Measurements from ENCODE around the gene RAMP2. TPM values are rescaled to one million over a fixed set of nuclear protein-coding genes. Genes with fewer than 3 reads are reported as not detected.
"Not testable (repeated sequence)": the region's sequence is repeated elsewhere in the genome, so short reads cannot be mapped to it uniquely, and the experiment has no call there.

The RAMP2 gene, protein sequence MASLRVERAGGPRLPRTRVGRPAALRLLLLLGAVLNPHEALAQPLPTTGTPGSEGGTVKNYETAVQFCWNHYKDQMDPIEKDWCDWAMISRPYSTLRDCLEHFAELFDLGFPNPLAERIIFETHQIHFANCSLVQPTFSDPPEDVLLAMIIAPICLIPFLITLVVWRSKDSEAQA
- not detected for polyA plus RNA-seq

DNA sequence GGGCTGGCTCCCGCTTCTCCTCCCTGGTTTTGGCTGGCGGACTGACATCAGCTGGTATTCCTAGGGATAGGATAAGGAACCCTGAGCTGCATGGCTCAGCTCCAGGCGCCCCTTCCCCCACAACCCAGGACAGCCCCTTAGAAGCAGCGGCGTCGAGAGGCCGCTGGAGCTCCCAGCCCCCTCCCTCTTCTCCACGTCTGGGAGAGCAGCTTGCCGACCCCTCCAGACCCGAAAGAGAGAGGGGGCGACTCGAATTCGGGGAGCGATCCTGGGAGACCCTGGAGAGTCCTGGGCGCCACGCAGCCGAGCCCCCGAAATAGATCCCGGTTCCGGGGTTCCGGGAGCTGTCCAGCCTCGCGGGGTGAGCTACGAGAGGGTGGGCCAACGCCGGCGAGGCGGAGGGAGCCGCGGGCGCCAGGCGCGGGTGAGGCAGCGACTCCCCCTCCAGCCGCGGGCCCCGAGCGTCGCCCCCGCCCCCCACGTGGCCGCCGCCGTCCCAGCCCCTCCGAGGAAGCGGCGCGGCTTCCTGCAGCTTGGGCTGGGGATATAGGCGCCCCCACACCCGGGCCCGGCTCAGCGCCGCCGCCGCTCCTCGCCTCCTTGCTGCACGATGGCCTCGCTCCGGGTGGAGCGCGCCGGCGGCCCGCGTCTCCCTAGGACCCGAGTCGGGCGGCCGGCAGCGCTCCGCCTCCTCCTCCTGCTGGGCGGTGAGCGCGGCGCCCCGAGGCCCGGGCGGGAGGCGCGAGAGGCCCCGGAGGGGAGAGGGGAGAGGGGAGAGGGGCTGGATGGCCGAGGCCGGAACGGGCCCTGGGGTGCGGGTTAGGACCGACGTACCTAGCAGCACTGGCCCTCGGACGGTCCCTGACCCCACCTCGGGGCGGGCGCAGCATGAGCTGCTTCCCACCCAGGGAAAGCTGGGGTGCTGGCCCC is at the start of gene RAMP2:
Gene RAMP2 (plus strand): TSS at position 576 of the 930 bp plus-strand sequence. CDS start 35 bp downstream, at position 611.
- Mint-ChIP-seq H3K9me3 (peaks cover 0 to 4% (median 0%) of the 10 kb centered on the region in 6 donors), H3K27ac (no peak within 1 kb of the TSS), H3K4me1 (peaks cover 4 to 8% of the 10 kb centered on the region in 2 donors), H3K27me3 (ENCODE audit: low read depth in 3 of 3) (peaks cover 6 to 36% (median 23%) of the 10 kb centered on the region in 3 donors), H3K36me3 (peaks cover 0 to 3% (median 0%) of the 10 kb centered on the region in 3 donors), H3K4me3 (peak within 1 kb of the TSS; percentile 43 to 62 (median 47))
- DNase-seq, result peak in 1 of 3 donors; percentile 9

DNA sequence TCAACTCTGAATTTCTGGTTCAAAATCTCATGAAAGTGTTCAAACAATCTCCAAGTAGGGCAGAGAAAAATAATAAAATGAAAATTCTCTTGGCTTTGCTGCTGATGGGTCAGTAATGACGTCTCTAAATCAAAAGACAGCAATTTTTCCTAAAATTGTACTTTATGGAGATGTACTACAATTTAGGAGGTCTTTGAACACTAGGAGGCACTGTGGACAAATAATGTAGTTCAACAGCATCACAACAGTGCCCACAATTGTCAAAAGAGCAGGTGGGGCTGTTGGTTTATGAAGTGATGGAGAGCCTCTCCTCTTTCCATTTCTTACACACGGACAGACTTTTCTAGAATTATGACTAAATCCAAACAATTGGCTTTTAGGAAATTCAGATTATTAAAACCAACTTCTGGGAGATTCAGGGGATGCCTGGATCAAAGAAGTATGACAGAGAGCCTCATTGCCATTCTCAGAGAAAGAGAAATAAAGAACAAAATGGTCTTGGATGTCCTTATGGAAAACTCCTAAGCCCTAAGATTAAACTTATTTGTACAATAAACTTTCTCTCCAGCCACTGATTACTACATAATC is 39.9 kb upstream of the RAMP2 start:
- Mint-ChIP-seq H3K4me1 (peaks cover 0 to 6% of the 10 kb centered on the region in 2 donors), H3K27me3 (ENCODE audit: low read depth in 3 of 3) (peaks cover 0 to 1% (median 0%) of the 10 kb centered on the region in 3 donors), H3K4me3 (no peak overlapping the region), H3K9me3 (no peaks in the 10 kb centered on the region), H3K27ac (peak overlapping the region in 3 of 6 donors; percentile 2 to 40 (median 17)), H3K36me3 (peaks cover 35 to 55% (median 45%) of the 10 kb centered on the region in 3 donors)
- peak; percentile 49 to 57 (median 50) for DNase-seq

DNA sequence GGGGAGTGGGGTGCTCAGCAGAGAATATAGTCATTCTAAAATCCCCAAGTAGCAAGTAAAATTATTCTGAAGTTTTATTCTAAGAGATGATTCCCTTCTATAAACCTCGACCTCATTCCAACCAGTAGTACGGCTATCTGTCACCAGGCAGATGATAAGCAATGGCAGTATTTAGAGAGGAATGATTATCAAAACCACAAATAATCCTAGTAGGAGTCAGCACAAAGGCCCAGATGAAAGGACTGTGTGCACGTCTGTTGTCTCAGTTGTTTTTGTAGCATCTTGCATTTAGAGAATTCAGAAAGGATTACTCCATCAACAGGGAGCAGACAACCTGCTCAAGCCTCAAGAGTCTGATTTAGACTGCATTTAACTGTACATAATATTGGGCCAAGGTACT is 37.4 kb upstream of the RAMP2 start:
- Mint-ChIP-seq H3K4me3 (no peak overlapping the region), H3K27me3 (ENCODE audit: low read depth in 3 of 3) (no peaks in the 10 kb centered on the region), H3K9me3 (no peaks in the 10 kb centered on the region), H3K36me3 (peaks cover 25 to 37% (median 31%) of the 10 kb centered on the region in 3 donors), H3K4me1 (peaks cover 0 to 6% of the 10 kb centered on the region in 2 donors), H3K27ac (peak overlapping the region in 1 of 6 donors; percentile 13)
- DNase-seq, result no peak

DNA sequence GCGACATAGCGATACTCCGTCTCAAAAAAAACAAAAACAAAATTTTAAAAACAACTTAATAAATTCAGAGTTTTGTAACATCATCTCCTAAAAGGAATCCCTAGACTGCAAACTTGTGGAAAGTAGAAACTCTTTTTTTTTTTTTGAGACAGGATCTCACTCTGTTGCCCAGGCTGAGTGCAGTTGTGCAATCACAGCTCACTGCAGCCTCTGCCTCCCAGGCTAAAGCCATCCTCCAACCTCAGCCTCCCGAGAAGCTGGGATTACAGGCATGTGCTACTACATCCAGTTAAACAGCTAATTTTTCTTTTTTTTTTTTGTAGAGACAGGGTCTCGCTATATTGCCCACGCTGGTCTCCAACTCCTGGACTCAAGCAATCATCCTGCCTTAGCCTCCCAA is 35.9 kb upstream of the RAMP2 start:
- H3K27me3 Mint-ChIP-seq (ENCODE audit: low read depth in 3 of 3), result no peaks in the 10 kb centered on the region
- H3K4me1 Mint-ChIP-seq, result peaks cover 0 to 6% of the 10 kb centered on the region in 2 donors
- H3K27ac Mint-ChIP-seq, result no peak overlapping the region
- H3K36me3 Mint-ChIP-seq, result peaks cover 22 to 30% (median 25%) of the 10 kb centered on the region in 3 donors
- H3K9me3 Mint-ChIP-seq, result no peaks in the 10 kb centered on the region
- H3K4me3 Mint-ChIP-seq, result no peak overlapping the region
- no peak for DNase-seq

DNA sequence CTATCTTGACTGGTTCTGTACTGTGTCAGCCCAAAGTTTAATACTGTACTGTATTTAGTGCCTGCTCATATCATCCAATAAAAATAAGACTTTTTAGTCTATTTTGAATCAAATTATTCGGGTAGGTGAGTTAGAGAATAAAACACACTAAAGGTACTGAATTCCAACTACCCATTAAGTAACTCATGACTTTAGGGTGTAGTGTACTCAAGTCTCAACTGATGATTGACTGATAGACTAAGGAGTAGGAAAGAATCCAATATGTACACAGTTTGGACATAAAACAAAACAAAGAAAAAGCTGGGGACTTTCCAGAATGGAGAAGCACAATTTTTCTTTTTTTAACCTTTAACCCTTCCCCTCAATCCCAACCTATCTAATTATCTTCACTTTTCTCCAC is 20.3 kb upstream of the RAMP2 start:
- Mint-ChIP-seq H3K27ac (no peak overlapping the region), H3K4me3 (no peak overlapping the region), H3K27me3 (ENCODE audit: low read depth in 3 of 3) (peaks cover 2 to 3% (median 2%) of the 10 kb centered on the region in 3 donors), H3K36me3 (no peaks in the 10 kb centered on the region), H3K4me1 (peaks cover 22 to 31% of the 10 kb centered on the region in 2 donors), H3K9me3 (no peaks in the 10 kb centered on the region)
- no peak for DNase-seq

DNA sequence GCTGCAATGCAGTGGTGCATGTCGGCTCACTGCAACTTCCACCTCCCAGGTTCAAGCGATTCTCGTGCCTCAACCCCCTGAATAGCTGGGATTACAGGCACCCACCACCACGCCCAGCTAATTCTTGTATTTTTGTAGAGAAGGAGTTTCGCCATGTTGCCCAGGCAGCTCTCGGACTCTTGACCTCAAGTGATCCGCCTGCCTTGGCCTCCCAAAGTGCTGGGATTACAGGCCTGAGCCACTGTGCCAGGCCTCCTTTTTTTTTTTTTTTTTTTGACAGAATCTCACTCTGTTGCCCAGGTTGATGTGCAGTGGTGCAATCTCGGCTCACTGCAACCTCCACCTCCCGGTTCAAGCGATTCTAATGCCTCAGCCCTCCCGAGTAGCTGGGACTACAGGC is 18.1 kb upstream of the RAMP2 start:
- Mint-ChIP-seq H3K4me1 (peaks cover 21 to 23% of the 10 kb centered on the region in 2 donors), H3K27me3 (ENCODE audit: low read depth in 3 of 3) (peaks cover 2 to 11% (median 2%) of the 10 kb centered on the region in 3 donors), H3K4me3 (peak overlapping the region in 4 of 5 donors; percentile 32 to 61 (median 45))
- not testable (repeated sequence) for H3K36me3 Mint-ChIP-seq, H3K27ac Mint-ChIP-seq, DNase-seq, H3K9me3 Mint-ChIP-seq

DNA sequence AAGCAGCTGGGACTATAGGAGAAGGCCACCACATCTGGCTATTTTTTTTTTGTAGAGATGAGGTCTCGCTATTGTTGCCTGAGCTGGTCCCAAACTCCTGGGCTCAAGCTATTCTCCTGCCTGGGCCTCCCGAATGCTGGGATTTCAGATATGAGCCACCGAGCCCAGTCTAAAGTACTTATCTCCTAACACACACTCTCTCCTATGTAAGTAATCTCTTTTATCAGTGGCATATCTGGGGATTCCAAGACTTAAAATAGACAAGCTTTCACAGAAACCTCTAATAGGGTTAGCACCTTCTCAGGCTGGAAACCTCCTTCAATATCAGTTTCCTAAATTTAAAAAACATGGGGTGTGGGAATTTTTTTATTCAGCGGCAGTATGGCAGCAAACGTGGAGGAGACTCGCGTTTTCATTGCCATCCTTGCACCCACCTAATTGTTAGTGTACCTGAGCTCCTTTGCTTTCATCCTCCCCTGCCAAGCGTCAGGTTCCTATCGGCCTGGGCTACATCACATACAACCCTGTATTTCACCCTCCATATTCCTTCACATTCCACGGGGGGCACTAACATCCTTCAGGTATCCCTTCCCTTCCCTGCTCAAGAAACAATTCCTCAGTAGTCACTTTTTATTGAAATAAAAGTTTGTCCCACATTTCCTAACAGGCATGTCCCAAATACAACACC is 17.3 kb upstream of the RAMP2 start:
- no peaks in the 10 kb centered on the region for H3K9me3 Mint-ChIP-seq
- H3K27ac Mint-ChIP-seq, result peak overlapping the region; percentile 75 to 97 (median 90)
- H3K4me1 Mint-ChIP-seq, result peaks cover 21 to 23% of the 10 kb centered on the region in 2 donors
- peak overlapping the region; percentile 91 to 98 (median 94) for H3K4me3 Mint-ChIP-seq
- no peaks in the 10 kb centered on the region for H3K36me3 Mint-ChIP-seq
- H3K27me3 Mint-ChIP-seq (ENCODE audit: low read depth in 3 of 3), result peaks cover 2 to 14% (median 4%) of the 10 kb centered on the region in 3 donors
- DNase-seq, result no peak

DNA sequence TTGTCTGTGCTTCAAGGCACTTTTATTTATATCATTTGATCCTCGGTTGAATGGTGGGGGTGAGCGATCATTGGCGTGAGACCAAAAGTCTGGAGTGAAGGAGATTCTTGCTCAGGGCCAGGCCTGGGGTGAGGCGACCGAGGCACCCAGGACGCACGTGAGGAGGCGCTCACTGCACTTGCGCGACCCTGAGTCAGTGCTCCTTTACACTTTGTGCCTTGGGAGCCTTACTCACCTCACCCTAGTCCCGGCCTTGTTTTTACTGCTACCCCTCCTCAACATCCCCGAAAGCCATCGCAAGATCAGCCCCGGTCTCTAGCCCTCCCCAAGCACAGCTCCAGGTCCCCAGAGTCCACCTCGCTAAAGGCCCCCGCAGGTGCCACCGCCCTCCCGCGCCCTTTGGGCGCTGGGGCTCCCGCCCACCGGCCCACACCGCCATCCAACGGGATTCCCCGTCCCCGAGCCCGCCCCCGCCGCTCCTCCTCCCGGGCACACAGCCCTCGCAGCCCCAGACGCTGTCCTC is 16.7 kb upstream of the RAMP2 start:
- DNase-seq, result no peak

DNA sequence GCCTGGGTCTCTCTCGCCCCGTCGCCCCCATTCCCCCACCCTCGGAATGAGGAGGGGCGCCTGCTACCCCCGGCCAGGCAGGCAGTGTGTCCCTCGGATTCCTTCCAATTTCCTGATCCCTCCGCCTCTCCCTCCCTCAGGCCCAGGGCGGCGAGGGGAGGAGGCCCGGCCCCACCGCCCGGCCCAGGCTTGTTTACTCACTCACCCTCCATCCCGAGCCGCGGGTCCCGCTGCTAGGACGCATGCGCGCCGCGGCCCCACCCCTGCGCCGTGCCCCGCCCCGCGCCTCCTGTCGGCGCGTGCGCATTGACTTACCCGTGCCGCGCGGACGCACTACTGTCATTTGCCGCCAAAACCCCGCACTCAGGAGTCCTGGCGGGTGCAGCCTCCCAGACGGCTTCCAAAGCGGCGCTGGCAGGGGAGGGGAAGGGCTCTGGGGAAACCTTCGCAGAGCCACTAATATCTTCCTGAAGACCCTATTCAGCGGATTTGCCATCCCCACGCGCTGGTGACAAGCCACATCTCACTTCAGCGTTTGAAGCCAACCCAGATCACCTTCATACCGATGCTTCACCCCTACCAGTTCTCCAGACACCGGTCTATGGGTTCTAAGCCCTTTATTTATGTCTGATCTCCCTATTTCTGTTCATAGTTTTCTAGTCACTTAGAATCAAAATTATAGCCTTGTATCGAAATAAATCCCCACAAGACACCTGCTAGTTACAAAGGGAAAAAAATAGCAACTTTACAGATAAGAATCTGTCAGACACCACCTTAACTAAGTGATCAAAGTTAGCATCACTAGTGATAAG is 16.0 kb upstream of the RAMP2 start, which contains the start of gene EZH1:
Gene EZH1 (minus strand): TSS at position 235 of the 812 bp plus-strand sequence. CDS start 16,099 bp downstream, outside the sequence.
- Mint-ChIP-seq H3K27me3 (ENCODE audit: low read depth in 3 of 3) (peaks cover 3 to 14% (median 4%) of the 10 kb centered on the region in 3 donors), H3K4me1 (peaks cover 21 to 23% of the 10 kb centered on the region in 2 donors), H3K4me3 (peak within 1 kb of the TSS; percentile 91 to 98 (median 94)), H3K36me3 (no peaks in the 10 kb centered on the region), H3K27ac (peak within 1 kb of the TSS; percentile 75 to 97 (median 90)), H3K9me3 (no peaks in the 10 kb centered on the region)
- DNase-seq, result peak; percentile 92 to 94 (median 93)

More for the DNA sequence above, 16.7 kb upstream of the RAMP2 start:
- peaks cover 3 to 14% (median 4%) of the 10 kb centered on the region in 3 donors for H3K27me3 Mint-ChIP-seq (ENCODE audit: low read depth in 3 of 3)
- peak overlapping the region; percentile 75 to 97 (median 90) for H3K27ac Mint-ChIP-seq
- H3K9me3 Mint-ChIP-seq, result no peaks in the 10 kb centered on the region
- no peaks in the 10 kb centered on the region for H3K36me3 Mint-ChIP-seq
- peaks cover 21 to 23% of the 10 kb centered on the region in 2 donors for H3K4me1 Mint-ChIP-seq
- H3K4me3 Mint-ChIP-seq, result peak overlapping the region; percentile 91 to 98 (median 94)

DNA sequence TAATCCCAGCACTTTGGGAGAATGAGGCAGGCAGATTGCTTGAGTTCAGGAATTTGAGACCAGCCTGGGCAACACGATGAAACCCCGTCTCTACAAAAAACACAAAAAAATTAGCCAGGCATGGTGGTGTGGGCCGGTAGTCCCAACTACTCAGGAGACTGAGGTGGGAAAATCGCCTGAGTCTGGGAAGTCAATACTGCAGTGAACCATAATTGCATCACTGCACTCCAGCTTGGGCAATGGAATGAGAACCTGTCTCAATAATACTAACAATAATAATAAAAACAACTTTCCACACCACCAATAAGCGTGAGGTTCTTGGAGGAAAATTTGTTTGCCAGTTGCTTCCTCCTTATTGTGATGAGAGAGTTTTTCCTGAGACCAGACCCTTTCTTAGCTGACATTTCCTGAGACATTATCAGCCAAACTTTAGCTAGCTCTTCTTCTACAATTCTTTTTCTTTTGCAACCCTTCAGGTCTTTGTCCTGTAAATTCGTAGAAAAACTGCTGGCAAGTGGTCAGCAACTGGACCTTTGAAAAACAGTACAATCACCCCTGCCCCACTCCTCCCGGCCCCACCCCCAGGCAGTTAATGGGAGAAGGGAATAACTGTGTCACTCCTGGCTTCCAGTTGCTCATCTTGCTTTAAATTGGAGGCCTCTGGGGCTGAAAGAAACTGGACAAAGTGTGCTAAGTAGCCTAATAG is 12.7 kb upstream of the RAMP2 start:
- no peak overlapping the region for H3K4me3 Mint-ChIP-seq

DNA sequence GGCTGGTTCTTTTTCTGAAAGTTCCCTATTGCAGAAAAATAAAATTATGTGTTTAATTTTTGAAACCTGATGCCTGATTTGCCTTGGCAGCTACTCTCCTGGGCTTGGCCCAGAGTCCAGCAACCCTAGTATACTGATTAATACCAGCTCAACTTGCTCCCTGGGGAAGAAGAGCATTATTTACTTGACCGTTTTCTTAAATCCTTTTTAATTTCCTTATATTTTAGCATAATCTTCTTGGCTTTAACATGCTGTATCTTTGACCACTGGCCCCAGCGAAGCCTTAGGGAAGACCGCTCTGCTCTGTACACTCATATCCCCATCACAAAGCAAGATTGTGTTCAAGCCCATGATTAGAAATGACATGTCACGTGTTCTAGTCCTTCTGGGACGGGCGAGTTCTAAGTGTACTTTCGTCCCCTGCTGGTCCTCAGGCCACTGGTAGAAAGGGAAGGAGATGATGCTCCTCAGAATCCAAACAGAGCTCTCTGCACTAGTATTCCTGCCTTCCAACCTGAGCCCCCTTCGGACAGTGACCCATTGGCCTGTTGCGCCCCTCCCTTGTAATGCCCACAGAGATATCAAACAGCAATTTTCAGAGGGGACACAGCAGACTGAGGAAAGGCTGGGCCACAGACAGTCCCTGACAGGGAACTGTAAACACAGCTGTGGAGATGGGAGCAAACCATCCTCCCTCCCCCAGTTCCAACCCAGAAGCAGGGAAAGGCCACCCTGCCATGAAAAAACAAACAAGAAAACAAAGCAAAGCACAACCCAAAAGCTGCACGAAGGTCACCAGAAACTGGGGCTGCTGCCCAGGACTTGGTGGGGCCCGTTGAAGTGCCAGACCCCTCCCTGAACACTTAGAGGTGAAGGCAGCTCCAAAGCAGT is 11.9 kb upstream of the RAMP2 start:
- H3K9me3 Mint-ChIP-seq, result no peaks in the 10 kb centered on the region
- H3K4me1 Mint-ChIP-seq, result peaks cover 9 to 11% of the 10 kb centered on the region in 2 donors
- no peak for DNase-seq
- H3K4me3 Mint-ChIP-seq, result no peak overlapping the region
- no peaks in the 10 kb centered on the region for H3K36me3 Mint-ChIP-seq
- H3K27me3 Mint-ChIP-seq (ENCODE audit: low read depth in 3 of 3), result peaks cover 3 to 22% (median 6%) of the 10 kb centered on the region in 3 donors
- H3K27ac Mint-ChIP-seq, result no peak overlapping the region

More for the DNA sequence above, 12.7 kb upstream of the RAMP2 start:
- Mint-ChIP-seq H3K27ac (no peak overlapping the region), H3K4me1 (peaks cover 15 to 17% of the 10 kb centered on the region in 2 donors), H3K36me3 (no peaks in the 10 kb centered on the region), H3K9me3 (no peaks in the 10 kb centered on the region), H3K27me3 (ENCODE audit: low read depth in 3 of 3) (peaks cover 3 to 18% (median 6%) of the 10 kb centered on the region in 3 donors)
- DNase-seq, result no peak

All from immature natural killer cell (primary cell).